NCI-H2081 treated with DMSO at 0.1 percent for 48 hours (cell line): Measurements from ENCODE around the gene THPO.
A peak's percentile ranks its signal among the peaks of the same experiment; 100 is the strongest.
"Not testable (repeated sequence)": the region's sequence is repeated elsewhere in the genome, so short reads cannot be mapped to it uniquely, and the experiment has no call there.

Experiments
- DNase-seq: peaks from one replicate; lab custom pipeline; 2025; lab: John Stamatoyannopoulos, UW

THPO gene

GRCh38 chr3:184349563-184350470 lies 28.2 kb downstream of the THPO start:
- DNase-seq: no peak

GRCh38 chr3:184348057-184348382 lies 30.0 kb downstream of the THPO start:
- no peak for DNase-seq

GRCh38 chr3:184347321-184348056 lies 30.5 kb downstream of the THPO start:
- no peak for DNase-seq

- DNase-seq: no peak
Measured at GRCh38 chr3:184346480-184347190, 31.4 kb downstream of the THPO start.

- peak; percentile 45 for DNase-seq
Measured at GRCh38 chr3:184345317-184346144, 32.5 kb downstream of the THPO start.

GRCh38 chr3:184344579-184345316 lies 33.3 kb downstream of the THPO start:
- no peak for DNase-seq

- no peak for DNase-seq
Measured at GRCh38 chr3:184343200-184343876, 34.7 kb downstream of the THPO start.

GRCh38 chr3:184341925-184342324 lies 36.1 kb downstream of the THPO start:
- DNase-seq: no peak

GRCh38 chr3:184339451-184340135 lies 38.4 kb downstream of the THPO start:
- DNase-seq: not testable (repeated sequence)

- DNase-seq: no peak
Measured at GRCh38 chr3:184339001-184339400, 39.0 kb downstream of the THPO start.

GRCh38 chr3:184338511-184338945 lies 39.5 kb downstream of the THPO start:
- peak; percentile 81 for DNase-seq

GRCh38 chr3:184337981-184338380 lies 40.0 kb downstream of the THPO start:
- no peak for DNase-seq

- no peak for DNase-seq
Measured at GRCh38 chr3:184337399-184337714, 40.6 kb downstream of the THPO start, which contains the start of gene FAM131A. TSS of gene FAM131A (plus strand) at chr3:184337600. CDS start at chr3:184337631, 31 bp downstream.

GRCh38 chr3:184336547-184337398 lies 41.2 kb downstream of the THPO start:
- no peak for DNase-seq

- DNase-seq: peak; percentile 23
Measured at GRCh38 chr3:184335661-184336546, 42.1 kb downstream of the THPO start.

GRCh38 chr3:184335291-184335660 lies 42.7 kb downstream of the THPO start:
- DNase-seq: no peak

- no peak for DNase-seq
Measured at GRCh38 chr3:184334470-184335158, 43.4 kb downstream of the THPO start.
